HG03159 (cell line): ENCODE measurements around the gene CNPY1.

Source experiments
- ATAC-seq: cut with Tn5 transposase; IDR thresholded peaks from one replicate; pipeline ENCODE4 v1.9.1; 2021; ENCODE audit warnings: mild to moderate bottlenecking, moderate library complexity; ENCODE audit not compliant: unreplicated experiment

CNPY1 gene

DNA sequence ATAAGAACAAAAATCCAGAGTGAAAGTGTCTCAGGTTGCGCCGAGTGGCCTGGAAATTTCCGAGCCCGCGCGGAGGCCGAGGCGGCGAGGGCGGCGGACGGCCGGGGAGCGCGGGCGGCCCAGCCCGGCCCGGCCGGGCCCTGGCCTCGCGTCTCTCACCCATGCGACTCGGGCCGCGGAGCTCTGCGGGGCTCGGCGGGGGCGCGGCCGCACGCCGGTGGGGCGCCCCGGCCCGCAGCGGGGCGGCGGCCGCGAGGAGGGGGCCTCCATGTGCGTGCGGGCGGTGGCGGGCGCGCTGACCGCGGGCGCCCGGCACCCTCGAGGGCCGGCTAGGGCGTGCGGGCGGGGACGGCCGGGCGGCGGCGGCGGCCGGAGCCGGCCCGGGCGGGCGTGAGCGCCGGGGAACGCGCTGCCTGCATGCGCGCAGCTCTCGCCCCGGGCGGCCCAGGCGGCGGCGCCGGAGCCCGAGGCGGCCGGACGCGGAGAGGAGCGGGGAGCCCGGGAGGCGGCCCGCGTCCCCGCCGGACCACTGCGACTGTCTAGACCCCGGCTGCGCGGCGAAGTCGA is 88.7 kb downstream of the CNPY1 start:
- ATAC-seq, result no peak

- ATAC-seq, result no peak
These were observed 89.4 kb downstream of the CNPY1 start for GRCh38 chr7:155456738-155457543.

GRCh38 chr7:155455776-155456737 is 90.3 kb downstream of the CNPY1 start:
- ATAC-seq, result no peak

DNA sequence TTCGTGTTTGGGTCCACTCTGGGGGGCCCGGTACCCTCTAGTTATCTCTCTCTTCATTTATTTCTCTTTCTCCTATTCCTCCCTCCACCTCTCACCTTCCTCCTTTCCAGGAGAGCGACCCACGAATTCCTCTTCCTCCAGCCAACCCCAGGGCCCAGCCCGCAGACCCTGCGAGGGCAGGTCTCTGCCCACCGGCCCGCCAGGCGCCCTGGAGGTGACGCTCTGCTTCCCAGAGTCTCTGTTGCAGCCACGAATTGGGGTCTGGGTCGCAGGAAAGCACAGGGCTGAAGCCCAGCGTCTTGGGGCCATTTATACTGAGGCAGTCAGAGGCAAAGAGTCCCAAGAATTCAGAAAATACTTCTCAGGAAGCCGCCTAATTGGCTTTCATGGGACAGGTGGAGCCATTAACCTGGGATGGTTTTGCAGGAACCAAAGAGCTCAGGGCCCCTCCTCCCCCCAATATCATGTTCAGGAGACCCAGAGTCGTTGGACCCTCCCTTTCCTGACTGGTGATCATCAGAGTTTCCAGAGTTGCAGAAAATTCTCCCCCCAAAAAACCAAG is 91.1 kb downstream of the CNPY1 start:
- ATAC-seq, result no peak

DNA sequence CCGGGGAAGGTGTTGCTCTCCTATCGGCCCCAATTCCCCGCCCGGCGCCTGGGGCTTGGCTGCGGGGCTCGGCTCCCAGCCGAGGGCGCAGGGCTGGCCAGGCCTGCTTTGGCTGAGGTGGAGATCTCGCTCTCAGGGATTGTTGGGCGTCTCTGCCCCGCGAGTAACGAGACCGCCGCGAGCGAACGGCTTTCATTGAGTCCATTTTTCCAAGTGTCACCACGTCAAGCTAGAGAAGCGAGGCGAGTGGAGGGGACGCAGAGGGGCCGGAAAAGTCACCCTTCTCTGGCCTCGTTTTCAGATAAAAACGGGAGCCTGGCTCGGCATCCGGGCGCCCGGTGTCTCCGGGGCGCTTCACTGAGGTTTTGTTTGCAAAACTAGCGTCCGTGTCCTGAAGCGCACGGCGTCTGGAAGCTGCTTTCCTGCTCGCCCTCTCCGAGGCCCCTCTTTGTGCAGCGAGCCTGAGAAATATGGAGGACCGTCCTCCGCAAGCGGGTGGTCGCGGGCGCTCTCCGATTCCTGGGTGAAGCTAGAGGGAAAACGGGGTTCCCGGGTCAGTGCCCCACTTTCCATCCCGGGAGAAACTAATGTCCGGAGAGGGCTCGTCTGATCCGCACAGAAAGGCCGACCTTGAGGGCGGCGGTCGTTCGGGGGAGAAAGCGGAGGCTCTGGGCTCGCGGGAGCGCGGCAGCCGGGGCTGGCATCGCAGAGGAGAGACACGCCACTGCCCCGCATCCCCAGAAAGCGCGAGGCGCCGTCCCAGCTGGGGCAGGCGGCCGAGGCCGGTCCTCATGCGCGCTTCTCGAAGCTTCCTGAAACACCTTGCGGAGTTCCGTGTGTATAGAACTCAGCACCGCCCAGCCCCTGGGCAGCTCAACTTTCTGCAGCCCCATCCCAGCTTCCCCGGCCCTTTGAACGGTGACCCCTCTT is 91.9 kb downstream of the CNPY1 start:
- ATAC-seq, result no peak

GRCh38 chr7:155453296-155454182 is 92.8 kb downstream of the CNPY1 start:
- no peak for ATAC-seq

- ATAC-seq, result no peak
These were observed 93.7 kb downstream of the CNPY1 start for GRCh38 chr7:155452505-155453295.

- no peak for ATAC-seq
These were observed 94.5 kb downstream of the CNPY1 start for GRCh38 chr7:155451840-155452239.
